ENCODE measurements around the gene SUMO3. TPM values are rescaled to one million over a fixed set of nuclear protein-coding genes. Genes with fewer than 3 reads are reported as not detected.

SUMO3 gene
- total RNA-seq, result 10 to 100 TPM; 69.9 to 87.9 TPM
- 93.0 TPM for polyA plus RNA-seq (ENCODE audit: insufficient read depth, low read depth, low replicate concordance)
- long read RNA-seq, donor 1, transcript SUMO3-201 (4 exons, 1,807 nt), result major isoform, 60 of 61 reads
- long read RNA-seq, donor 1, partial matches to known transcripts, result 0 of 61 reads
- long read RNA-seq, donor 1, other reads (novel, unspliced or antisense), result 0 of 61 reads
- long read RNA-seq, donor 2, transcript SUMO3-201 (4 exons, 1,807 nt), result major isoform, 43 of 96 reads
- long read RNA-seq, donor 2, partial matches to known transcripts, result 53 of 96 reads
- long read RNA-seq, donor 2, other reads (novel, unspliced or antisense), result 0 of 96 reads

GRCh38 chr21:44817914-44818639 lies at the start of gene SUMO3:
SUMO3 (minus strand) TSS chr21:44818062; CDS start chr21:44817968, 94 bp downstream.
- intact Hi-C loops (cut with DNase I; ENCODE audit: low total_unique reads), result loop anchor here (5.0 to 10.0 kb wide), 2 partner anchors 54 to 117 kb away; partner anchors contain the start of gene PTTG1IP
- Histone ChIP-seq H3K36me3 (ENCODE audit: low read depth, missing control alignments) (no peaks in the 10 kb centered on the region), H3K9me3 (no peaks in the 10 kb centered on the region), H3K27ac (peak within 1 kb of the TSS; percentile 90 to 93), H3K4me1 (peaks cover 12% of the 10 kb centered on the region), H3K4me3 (peak within 1 kb of the TSS; percentile 83), H3K27me3 (no peaks in the 10 kb centered on the region)
- peak; percentile 84 for DNase-seq
- WGBS, 2 donors, result 0 to 1% methylated on average over 4 to 86 of the region's 108 CpGs
- TF ChIP-seq CTCF (IDR thresholded peaks at IDR 0.05) (no peak), POLR2A (IDR thresholded peaks at IDR 0.05) (peak; percentile 85)

- no peaks in the 10 kb centered on the region for H3K9me3 ChIP-seq
- H3K27ac ChIP-seq, result no peak overlapping the region
- 83 to 85% methylated on average over 15 of the region's 15 CpGs for WGBS, 2 donors
- TF ChIP-seq CTCF (IDR thresholded peaks at IDR 0.05) (no peak), POLR2A (IDR thresholded peaks at IDR 0.05) (no peak)
- no peaks in the 10 kb centered on the region for H3K27me3 ChIP-seq
- H3K4me1 ChIP-seq, result peaks cover 33% of the 10 kb centered on the region
- no peak for DNase-seq
- H3K4me3 ChIP-seq, result no peak overlapping the region
- intact Hi-C loops (cut with DNase I; ENCODE audit: low total_unique reads), result no loop called here
- no peaks in the 10 kb centered on the region for H3K36me3 ChIP-seq (ENCODE audit: low read depth, missing control alignments)
Measured at GRCh38 chr21:44867464-44867863, 49.6 kb upstream of the SUMO3 start.

- peaks cover 26% of the 10 kb centered on the region for H3K4me1 ChIP-seq
- no peak for TF ChIP-seq CTCF (IDR thresholded peaks at IDR 0.05)
- no peak for TF ChIP-seq POLR2A (IDR thresholded peaks at IDR 0.05)
- no peak for DNase-seq
Measured at GRCh38 chr21:44866780-44867179, 48.9 kb upstream of the SUMO3 start.

GRCh38 chr21:44865561-44866280 lies 47.9 kb upstream of the SUMO3 start:
- Histone ChIP-seq H3K4me3 (no peak overlapping the region), H3K27ac (no peak overlapping the region)
- intact Hi-C loops (cut with DNase I; ENCODE audit: low total_unique reads), result no loop called here

More at GRCh38 chr21:44866780-44867179, 48.9 kb upstream of the SUMO3 start:
- Histone ChIP-seq H3K4me3 (no peak overlapping the region), H3K27me3 (no peaks in the 10 kb centered on the region), H3K36me3 (ENCODE audit: low read depth, missing control alignments) (no peaks in the 10 kb centered on the region), H3K27ac (no peak overlapping the region), H3K9me3 (no peaks in the 10 kb centered on the region)
- intact Hi-C loops (cut with DNase I; ENCODE audit: low total_unique reads), result no loop called here
- WGBS, 2 donors, result 74 to 75% methylated on average over 7 of the region's 7 CpGs

More at GRCh38 chr21:44865561-44866280, 47.9 kb upstream of the SUMO3 start:
- no peaks in the 10 kb centered on the region for H3K27me3 ChIP-seq
- no peaks in the 10 kb centered on the region for H3K36me3 ChIP-seq (ENCODE audit: low read depth, missing control alignments)
- peaks cover 16% of the 10 kb centered on the region for H3K4me1 ChIP-seq
- no peak for DNase-seq
- no peaks in the 10 kb centered on the region for H3K9me3 ChIP-seq
- 80 to 86% methylated on average over 9 to 12 of the region's 12 CpGs for WGBS, 2 donors
- TF ChIP-seq CTCF (IDR thresholded peaks at IDR 0.05) (no peak), POLR2A (IDR thresholded peaks at IDR 0.05) (no peak)

Measured in testis (tissue), 5 donors.